ENCODE data around the gene SEMA4D.

The SEMA4D gene

DNA sequence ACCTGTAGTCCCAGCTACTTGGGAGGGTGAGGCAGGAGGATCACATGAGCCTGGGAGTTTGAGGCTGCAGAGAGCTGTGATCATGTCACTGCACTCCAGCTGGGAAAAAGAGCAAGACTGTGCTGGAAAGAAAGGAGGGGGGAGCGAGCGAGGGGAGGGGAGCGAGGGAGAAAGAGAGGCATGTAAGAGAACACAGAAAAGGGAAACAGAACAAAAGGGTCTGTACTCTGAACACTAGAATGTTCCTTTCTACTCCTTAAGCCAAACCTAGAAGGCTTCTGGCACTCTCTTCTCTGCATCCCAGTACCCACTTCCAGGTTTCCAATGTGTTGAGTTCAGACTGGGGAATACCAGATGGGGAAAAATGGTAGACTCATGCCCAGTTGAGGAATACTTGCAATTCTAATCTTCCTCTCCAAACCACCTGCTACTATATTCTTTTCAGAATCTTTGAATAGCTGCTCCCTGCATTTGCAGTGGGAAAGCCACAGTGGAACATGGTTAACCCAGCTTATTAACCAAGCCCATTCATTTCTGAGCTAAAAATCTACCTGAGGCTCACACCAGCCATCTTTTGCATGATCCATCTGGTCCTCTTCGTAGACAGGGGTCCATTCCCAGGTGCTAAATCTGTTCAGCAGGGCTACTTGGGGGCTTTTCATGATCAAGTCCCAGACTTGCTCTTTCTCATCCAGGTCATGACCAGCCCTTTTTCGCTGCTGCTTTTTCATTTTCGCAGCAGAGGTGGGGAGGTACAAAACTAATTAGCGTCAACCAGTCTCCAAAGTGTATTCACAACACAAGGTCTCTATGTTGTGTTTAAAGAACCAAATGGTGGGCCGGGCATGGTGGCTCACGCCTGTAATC lies 34.9 kb downstream of the SEMA4D start:
- no peak for DNase-seq (ENCODE audit: low read depth)
- no peak overlapping the region for H3K4me3 ChIP-seq (ENCODE audit: control insufficient read depth, low read depth, low read length)
- TF ChIP-seq, protein P1, sequence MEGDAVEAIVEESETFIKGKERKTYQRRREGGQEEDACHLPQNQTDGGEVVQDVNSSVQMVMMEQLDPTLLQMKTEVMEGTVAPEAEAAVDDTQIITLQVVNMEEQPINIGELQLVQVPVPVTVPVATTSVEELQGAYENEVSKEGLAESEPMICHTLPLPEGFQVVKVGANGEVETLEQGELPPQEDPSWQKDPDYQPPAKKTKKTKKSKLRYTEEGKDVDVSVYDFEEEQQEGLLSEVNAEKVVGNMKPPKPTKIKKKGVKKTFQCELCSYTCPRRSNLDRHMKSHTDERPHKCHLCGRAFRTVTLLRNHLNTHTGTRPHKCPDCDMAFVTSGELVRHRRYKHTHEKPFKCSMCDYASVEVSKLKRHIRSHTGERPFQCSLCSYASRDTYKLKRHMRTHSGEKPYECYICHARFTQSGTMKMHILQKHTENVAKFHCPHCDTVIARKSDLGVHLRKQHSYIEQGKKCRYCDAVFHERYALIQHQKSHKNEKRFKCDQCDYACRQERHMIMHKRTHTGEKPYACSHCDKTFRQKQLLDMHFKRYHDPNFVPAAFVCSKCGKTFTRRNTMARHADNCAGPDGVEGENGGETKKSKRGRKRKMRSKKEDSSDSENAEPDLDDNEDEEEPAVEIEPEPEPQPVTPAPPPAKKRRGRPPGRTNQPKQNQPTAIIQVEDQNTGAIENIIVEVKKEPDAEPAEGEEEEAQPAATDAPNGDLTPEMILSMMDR (conservative IDR thresholded peaks at IDR 0.05; ENCODE audit: control insufficient read depth, insufficient read depth, low read depth, low read length) = no peak

DNA sequence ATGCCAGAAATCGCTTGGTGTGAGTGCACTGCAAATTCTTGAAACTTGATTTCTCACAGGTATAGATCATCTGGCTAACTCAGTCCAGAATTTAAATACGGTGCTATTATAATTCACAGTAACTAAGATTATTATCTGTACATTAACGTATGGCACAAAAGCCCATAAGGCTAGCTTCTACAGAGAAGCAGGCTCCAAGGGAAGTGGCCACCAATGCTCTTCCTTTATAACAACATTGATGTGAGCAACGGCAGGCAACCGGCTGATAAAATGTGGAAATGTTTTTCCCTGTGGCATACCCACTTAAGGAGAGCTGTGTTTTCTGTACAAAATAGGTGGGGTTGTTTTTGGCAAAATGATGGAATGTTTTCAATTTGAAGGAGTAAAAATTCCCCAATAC lies 35.7 kb downstream of the SEMA4D start:
- H3K4me3 ChIP-seq (ENCODE audit: control insufficient read depth, low read depth, low read length) = no peak overlapping the region
- TF ChIP-seq, protein P1 (conservative IDR thresholded peaks at IDR 0.05; ENCODE audit: control insufficient read depth, insufficient read depth, low read depth, low read length) = no peak
- DNase-seq (ENCODE audit: low read depth) = no peak

DNA sequence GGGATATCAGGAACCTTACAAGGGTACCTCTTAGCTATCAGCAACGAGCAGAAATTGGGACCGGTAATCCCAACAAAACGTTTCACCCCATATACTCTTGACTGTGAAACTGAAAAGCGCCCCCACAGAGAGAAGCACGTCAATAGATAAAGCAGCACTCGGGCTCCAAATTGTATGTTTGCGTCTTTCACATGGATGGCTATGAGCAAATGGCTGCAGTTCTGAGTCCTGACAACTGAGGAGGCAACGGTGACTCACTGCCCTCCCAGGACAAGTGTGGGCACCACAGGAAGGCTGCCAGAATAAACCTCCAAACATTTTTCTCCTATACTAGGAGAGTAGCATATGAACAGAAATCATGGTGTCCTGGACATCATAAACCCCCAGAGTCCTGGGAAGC lies 36.6 kb downstream of the SEMA4D start:
- TF ChIP-seq, protein P1 (conservative IDR thresholded peaks at IDR 0.05; ENCODE audit: control insufficient read depth, insufficient read depth, low read depth, low read length) = no peak
- peak; percentile 75 for DNase-seq (ENCODE audit: low read depth)
- H3K4me3 ChIP-seq (ENCODE audit: control insufficient read depth, low read depth, low read length) = no peak overlapping the region

DNA sequence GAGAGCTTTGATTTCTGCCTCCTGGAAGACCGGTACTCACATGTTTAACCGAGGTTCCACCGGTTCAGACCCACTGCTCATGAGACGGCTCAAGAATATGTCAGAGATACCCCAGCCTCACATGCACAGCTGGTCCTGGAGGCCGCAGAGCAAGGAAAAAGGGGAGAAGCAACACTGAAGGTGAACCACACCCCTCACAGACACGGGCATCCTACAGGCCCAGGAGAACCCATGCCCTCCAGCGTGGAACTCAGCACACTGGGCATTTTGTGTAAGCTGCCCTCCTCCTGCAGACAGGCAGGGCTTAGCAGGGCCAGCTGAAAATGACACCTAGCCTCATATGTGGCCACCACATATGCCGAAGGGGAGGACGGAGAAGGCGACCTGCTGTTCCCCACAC lies 37.4 kb downstream of the SEMA4D start:
- TF ChIP-seq, protein P1 (conservative IDR thresholded peaks at IDR 0.05; ENCODE audit: control insufficient read depth, insufficient read depth, low read depth, low read length) = no peak
- no peak for DNase-seq (ENCODE audit: low read depth)
- H3K4me3 ChIP-seq (ENCODE audit: control insufficient read depth, low read depth, low read length) = no peak overlapping the region

DNA sequence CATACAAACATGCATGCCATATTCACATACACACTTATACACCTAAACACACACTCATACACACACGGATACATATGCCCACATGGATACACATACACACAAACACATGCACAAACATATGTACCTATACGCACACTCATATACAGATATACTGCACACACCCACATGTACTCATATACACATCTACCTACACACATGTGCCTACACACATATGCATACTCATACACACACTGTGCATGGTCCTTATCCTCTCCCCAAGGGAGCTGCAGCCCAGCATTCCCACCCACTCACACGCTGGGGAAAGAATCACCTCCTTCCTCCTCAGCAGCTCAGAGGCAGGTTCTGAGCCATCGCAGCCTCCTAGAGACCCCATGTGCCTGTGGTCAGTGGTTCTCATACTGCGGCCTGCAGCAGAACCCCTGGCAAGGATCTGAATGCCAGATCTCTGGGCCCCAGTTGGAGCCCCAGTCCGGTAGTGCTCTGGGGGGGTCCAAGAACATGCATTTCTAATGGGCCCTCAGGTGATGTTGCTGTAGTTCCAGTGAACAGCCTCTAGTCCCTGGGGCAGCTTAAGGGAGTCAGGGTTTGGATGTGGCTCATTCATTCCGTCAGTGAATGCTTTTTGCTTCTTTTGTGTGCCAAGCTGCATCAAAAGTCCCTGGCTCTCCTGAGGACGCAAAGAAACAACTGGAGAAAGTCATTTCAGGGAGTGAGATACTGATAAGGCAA lies 39.0 kb downstream of the SEMA4D start:
- TF ChIP-seq, protein P1 (conservative IDR thresholded peaks at IDR 0.05; ENCODE audit: control insufficient read depth, insufficient read depth, low read depth, low read length) = no peak

DNA sequence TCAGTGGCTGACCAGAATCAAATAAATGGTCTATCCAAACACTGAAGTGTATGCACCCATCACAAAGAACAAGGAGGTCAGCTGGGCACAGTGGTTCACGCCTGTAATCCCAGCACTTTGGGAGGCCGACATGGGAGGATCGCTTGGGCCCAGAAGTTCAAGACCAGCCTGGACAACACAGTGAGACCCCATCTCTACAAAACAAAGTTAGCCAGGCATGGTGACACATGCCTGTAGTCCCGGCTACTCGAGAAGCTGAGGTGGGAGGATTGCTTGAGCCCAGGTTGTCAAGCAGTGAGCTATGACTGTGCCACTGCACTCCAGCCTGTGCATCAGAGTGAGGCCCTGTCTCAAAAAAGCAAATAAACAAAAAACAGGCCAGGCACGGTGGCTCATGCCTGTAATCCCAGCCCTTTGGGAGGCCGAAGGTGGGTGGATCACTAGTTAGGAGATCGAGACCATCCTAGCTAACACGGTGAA lies 40.5 kb downstream of the SEMA4D start:
- H3K4me3 ChIP-seq (ENCODE audit: control insufficient read depth, low read depth, low read length) = no peak overlapping the region
- DNase-seq (ENCODE audit: low read depth) = no peak
- TF ChIP-seq, protein P1 (conservative IDR thresholded peaks at IDR 0.05; ENCODE audit: control insufficient read depth, insufficient read depth, low read depth, low read length) = no peak

More for the DNA sequence above, 39.0 kb downstream of the SEMA4D start:
- no peak overlapping the region for H3K4me3 ChIP-seq (ENCODE audit: control insufficient read depth, low read depth, low read length)
- DNase-seq (ENCODE audit: low read depth) = no peak

All from fibroblast of mammary gland (primary cell).